Suprapubic skin (tissue), 4 donors: Measurements from ENCODE around the gene PSMG4. TPM values are rescaled to one million over a fixed set of nuclear protein-coding genes. Genes with fewer than 3 reads are reported as not detected.

Source experiments
- DNase-seq, 2 donors: peaks; one replicate each; pipeline ENCODE4 v3.0.0-alpha.2; 2019; ENCODE audit warnings: low spot score in 2 of 2
- H3K27ac ChIP-seq: fragments of 200-600 bp; sonication (generic); one replicate; pipeline ENCODE4 v1.5.1; 2019
- H3K27me3 ChIP-seq: fragments of 200-600 bp; sonication (generic); one replicate; pipeline ENCODE4 v1.5.1; 2019
- H3K36me3 ChIP-seq: fragments of 200-600 bp; sonication (generic); one replicate; pipeline ENCODE4 v1.5.1; 2019
- H3K4me1 ChIP-seq: fragments of 200-600 bp; sonication (generic); one replicate; pipeline ENCODE4 v1.5.1; 2019
- H3K4me3 ChIP-seq: fragments of 200-600 bp; sonication (generic); one replicate; pipeline ENCODE4 v1.5.1; 2019; ENCODE audit warnings: mild to moderate bottlenecking
- H3K9me3 ChIP-seq: fragments of 200-600 bp; sonication (generic); one replicate; pipeline ENCODE4 v1.5.1; 2019
- EP300 ChIP-seq: sonication (generic); formaldehyde crosslinking; IDR thresholded peaks from one replicate; pipeline ENCODE4 v1.6.1; 2017; ENCODE audit warnings: antibody characterized with exemption
- POLR2A ChIP-seq, 2 donors: fragments of 450-650 bp; IDR thresholded peaks; one replicate each; pipeline ENCODE4 v1.6.1; 2017; ENCODE audit warnings: antibody characterized with exemption in 2 of 2, mild to moderate bottlenecking in 2 of 2, moderate library complexity in 2 of 2
- POLR2AphosphoS5 ChIP-seq, 3 donors: sonication (generic); formaldehyde crosslinking; IDR thresholded peaks; one replicate each; pipeline ENCODE4 v1.6.1; 2017; ENCODE audit warnings: antibody characterized with exemption in 3 of 3
- WGBS: methylation state at CpG from one replicate; pipeline ENCODE4 v1.1.5; 2018; 5-methylcytosine and 5-hydroxymethylcytosine counted together
- total RNA-seq, 4 donors: library from RNA; depleted of rRNA; stranded (reverse); fragments of >200 nt; gene quantifications; one replicate each; pipeline ENCODE4 v1.1.0, GENCODE V29; 2016
- TF ChIP-seq, protein P1 (sequence below), 2 donors: fragments of 200-600 bp in 1 of 2; fragments of 450-650 bp in 1 of 2; sonication (generic) in 1 of 2; IDR thresholded peaks; one replicate each; pipeline ENCODE4 v1.5.1; 2016 to 2019; ENCODE audit warnings: antibody characterized with exemption in 2 of 2, mild to moderate bottlenecking in 1 of 2, moderate library complexity in 1 of 2

Gene PSMG4
- total RNA-seq, 4 donors from 2014 or later = 11.4 to 32.6 (median 21.1) TPM

DNA sequence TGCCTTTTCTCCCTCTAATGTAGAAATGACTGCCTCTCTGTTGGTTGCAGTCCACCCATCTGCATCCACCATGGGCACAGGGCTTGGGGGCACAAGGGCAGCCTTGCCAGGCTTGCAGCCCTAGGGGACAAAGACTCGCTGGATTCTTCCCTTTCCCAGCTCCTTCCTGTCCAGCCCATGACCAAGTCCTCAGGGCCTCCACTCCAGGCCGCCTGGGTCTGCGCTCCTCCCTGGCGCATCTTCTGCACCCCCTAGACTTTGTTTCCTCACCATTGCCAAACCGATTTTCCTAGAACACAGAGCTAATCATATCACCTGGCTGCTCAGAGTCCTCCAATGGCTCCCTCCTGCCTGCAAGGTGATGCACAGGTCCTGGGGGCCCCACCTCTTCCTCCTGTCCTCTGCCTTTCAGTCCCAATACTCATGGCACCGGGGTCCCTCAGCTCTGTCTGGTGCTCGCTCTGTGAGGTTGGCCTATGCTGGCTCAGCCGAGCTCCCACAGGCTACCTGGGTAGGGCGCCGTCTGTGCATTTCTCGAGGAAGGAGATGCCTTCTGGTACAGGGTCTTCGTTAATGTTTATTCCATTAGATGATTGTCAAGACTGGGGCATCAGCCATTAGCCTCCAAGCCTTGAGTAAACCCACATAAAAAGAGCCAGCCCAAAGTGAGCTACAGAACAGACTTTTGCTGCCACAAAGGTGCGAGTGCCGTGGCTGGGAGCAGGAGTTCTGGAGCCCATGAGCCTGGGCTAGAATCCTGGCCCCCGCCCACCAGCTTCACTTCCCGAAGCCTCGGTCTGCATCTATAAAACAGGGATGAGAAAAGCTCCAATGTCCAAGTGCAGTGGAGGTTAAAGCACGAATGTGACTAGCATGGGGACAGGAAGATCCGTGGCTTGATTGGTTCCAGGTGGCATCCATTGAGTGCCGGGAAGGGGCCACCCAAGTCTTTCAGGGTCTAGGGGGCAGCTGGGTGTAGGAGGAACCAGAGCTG is 17.7 kb downstream of the PSMG4 start:
- Histone ChIP-seq H3K4me1 (peaks cover 8% of the 10 kb centered on the region), H3K36me3 (peaks cover 29% of the 10 kb centered on the region), H3K27me3 (no peaks in the 10 kb centered on the region), H3K9me3 (no peaks in the 10 kb centered on the region), H3K4me3 (no peak overlapping the region), H3K27ac (no peak overlapping the region)
- peak in 1 of 2 donors; percentile 61 for DNase-seq
- WGBS = 83% methylated on average over 20 of the region's 20 CpGs
- TF ChIP-seq EP300 = no peak
- TF ChIP-seq, protein P1, sequence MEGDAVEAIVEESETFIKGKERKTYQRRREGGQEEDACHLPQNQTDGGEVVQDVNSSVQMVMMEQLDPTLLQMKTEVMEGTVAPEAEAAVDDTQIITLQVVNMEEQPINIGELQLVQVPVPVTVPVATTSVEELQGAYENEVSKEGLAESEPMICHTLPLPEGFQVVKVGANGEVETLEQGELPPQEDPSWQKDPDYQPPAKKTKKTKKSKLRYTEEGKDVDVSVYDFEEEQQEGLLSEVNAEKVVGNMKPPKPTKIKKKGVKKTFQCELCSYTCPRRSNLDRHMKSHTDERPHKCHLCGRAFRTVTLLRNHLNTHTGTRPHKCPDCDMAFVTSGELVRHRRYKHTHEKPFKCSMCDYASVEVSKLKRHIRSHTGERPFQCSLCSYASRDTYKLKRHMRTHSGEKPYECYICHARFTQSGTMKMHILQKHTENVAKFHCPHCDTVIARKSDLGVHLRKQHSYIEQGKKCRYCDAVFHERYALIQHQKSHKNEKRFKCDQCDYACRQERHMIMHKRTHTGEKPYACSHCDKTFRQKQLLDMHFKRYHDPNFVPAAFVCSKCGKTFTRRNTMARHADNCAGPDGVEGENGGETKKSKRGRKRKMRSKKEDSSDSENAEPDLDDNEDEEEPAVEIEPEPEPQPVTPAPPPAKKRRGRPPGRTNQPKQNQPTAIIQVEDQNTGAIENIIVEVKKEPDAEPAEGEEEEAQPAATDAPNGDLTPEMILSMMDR (IDR thresholded peaks at IDR 0.05) = no peak
- TF ChIP-seq POLR2A (IDR thresholded peaks at IDR 0.05) = no peak
- TF ChIP-seq POLR2AphosphoS5 (IDR thresholded peaks at IDR 0.05) = no peak

DNA sequence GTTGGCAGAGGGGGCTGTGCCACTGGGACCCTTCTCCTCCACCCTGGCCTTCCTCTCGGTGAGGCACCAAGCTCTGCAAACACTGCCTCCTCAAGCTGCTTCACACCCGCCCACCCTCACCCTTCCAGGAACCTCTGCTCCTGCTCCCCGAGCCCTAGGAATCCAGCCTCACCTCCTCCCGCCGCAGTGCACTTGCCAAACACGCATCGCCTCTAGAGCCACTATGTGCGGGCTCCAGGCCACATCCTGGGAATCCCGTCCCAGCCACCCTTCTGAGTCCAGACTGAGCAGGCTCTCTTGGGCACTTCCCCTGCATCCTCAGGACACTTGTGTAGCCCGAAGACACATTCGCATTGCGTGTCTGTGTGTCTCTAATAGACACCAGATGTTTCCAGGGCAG is 18.5 kb downstream of the PSMG4 start:
- Histone ChIP-seq H3K4me3 (no peak overlapping the region), H3K36me3 (peaks cover 22% of the 10 kb centered on the region), H3K27ac (no peak overlapping the region), H3K27me3 (no peaks in the 10 kb centered on the region), H3K9me3 (no peaks in the 10 kb centered on the region), H3K4me1 (peaks cover 8% of the 10 kb centered on the region)
- WGBS = 55% methylated on average over 9 of the region's 12 CpGs
- peak in 1 of 2 donors; percentile 65 for DNase-seq
- TF ChIP-seq POLR2A (IDR thresholded peaks at IDR 0.05) = no peak
- TF ChIP-seq EP300 = no peak
- no peak for TF ChIP-seq POLR2AphosphoS5 (IDR thresholded peaks at IDR 0.05)
- TF ChIP-seq, protein P1 (IDR thresholded peaks at IDR 0.05) = no peak

DNA sequence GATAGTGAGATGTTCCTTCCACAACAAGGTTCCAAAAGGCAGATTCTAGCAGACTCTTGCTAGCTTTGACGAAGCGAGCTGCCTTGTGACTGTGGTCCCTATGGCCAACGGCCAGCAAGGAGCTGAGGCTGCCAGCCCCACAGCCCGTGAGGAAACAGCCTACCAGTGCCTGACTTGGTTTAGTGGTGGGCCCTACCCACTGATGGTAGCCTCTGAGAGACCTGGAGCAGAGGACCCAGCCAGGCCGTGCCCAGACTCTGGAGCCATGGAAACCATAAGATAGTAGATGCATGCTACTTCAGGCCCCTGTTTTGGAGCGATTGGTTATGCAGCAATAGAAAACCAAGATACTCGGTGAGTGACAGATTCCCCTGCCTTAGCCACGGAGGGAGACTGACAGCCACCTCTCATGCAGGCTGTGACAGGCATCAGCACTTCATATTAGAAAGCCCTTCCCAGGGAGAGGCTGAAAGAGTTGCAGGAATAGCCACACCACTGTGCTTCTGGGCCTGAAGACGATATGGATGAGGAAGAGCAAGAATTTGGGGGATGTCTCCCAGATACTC is 19.2 kb downstream of the PSMG4 start:
- Histone ChIP-seq H3K4me1 (peaks cover 8% of the 10 kb centered on the region), H3K9me3 (no peaks in the 10 kb centered on the region), H3K27ac (no peak overlapping the region), H3K4me3 (no peak overlapping the region), H3K36me3 (peaks cover 20% of the 10 kb centered on the region), H3K27me3 (no peaks in the 10 kb centered on the region)
- TF ChIP-seq EP300 = no peak
- TF ChIP-seq, protein P1 (IDR thresholded peaks at IDR 0.05) = no peak
- no peak for TF ChIP-seq POLR2AphosphoS5 (IDR thresholded peaks at IDR 0.05)
- TF ChIP-seq POLR2A (IDR thresholded peaks at IDR 0.05) = no peak
- WGBS = 79% methylated on average over 9 of the region's 9 CpGs
- peak in 1 of 2 donors; percentile 58 for DNase-seq

DNA sequence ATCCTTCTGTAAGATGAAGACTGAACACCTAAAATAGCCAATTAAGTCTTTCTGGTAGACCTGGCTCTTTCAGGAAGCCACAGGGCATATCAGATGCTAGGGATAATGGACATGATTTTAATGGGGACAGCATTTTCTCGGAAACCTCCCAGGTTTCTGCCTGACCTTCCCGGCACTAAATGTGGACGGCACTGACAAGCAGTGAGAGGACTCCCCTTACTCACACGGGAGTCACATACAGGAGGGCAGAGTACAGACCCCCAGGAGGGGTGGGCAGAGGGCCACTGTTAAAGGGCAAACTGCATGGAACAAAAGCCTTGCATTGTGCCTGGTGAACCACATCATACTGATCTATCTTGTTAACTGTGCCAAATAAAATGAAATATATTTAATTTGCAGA is 19.9 kb downstream of the PSMG4 start:
- peak; percentile 37 to 40 for DNase-seq
- H3K27me3 ChIP-seq = no peaks in the 10 kb centered on the region
- no peaks in the 10 kb centered on the region for H3K9me3 ChIP-seq
- TF ChIP-seq, protein P1 (IDR thresholded peaks at IDR 0.05) = no peak
- no peak for TF ChIP-seq EP300
- no peak for TF ChIP-seq POLR2AphosphoS5 (IDR thresholded peaks at IDR 0.05)
- TF ChIP-seq POLR2A (IDR thresholded peaks at IDR 0.05) = no peak
- WGBS = 87% methylated on average over 4 of the region's 4 CpGs
- H3K36me3 ChIP-seq = peaks cover 22% of the 10 kb centered on the region
- H3K4me3 ChIP-seq = no peak overlapping the region
- H3K27ac ChIP-seq = no peak overlapping the region
- peaks cover 8% of the 10 kb centered on the region for H3K4me1 ChIP-seq

DNA sequence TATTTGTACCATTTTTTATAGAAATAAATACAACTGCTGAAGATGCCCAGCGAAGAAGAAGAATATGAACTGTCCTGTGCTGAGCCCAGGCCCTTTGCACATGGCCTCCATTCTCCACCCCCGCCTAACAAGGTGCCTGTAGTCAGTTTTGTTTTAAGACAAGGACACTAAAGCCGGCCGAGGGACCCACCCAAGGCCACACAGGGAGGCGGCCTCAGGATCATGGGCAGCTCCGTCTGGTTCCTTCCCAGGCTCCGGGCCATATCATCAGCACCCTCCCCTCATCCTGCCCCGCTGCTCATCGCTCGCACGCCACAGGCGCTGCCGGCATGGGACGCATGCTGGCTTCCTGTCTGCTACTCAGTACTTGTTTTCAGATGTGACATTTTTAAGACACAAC is 21.3 kb downstream of the PSMG4 start:
- no peak overlapping the region for H3K4me3 ChIP-seq
- no peaks in the 10 kb centered on the region for H3K9me3 ChIP-seq
- peak; percentile 63 to 74 for DNase-seq
- H3K36me3 ChIP-seq = peaks cover 24% of the 10 kb centered on the region
- TF ChIP-seq POLR2AphosphoS5 (IDR thresholded peaks at IDR 0.05) = no peak
- TF ChIP-seq, protein P1 (IDR thresholded peaks at IDR 0.05) = no peak
- TF ChIP-seq POLR2A (IDR thresholded peaks at IDR 0.05) = no peak
- TF ChIP-seq EP300 = no peak
- H3K27ac ChIP-seq = no peak overlapping the region
- H3K27me3 ChIP-seq = no peaks in the 10 kb centered on the region
- peaks cover 8% of the 10 kb centered on the region for H3K4me1 ChIP-seq
- 82% methylated on average over 14 of the region's 14 CpGs for WGBS
